Endothelial cell of umbilical vein (primary cell): ENCODE results near the gene FADS2. TPM values are rescaled to one million over a fixed set of nuclear protein-coding genes. Genes with fewer than 3 reads are reported as not detected.
A peak's percentile ranks its signal among the peaks of the same experiment; 100 is the strongest.

Experiments
- BruUV-seq: library from RNA; stranded (reverse); fragments of 400-500 nt; replicated peaks from 2 replicates; lab custom pipeline; 2021; lab: Mats Ljungman, UMichigan
- CTCF ChIA-PET: fragments of 300-600, 350-600 bp; sonication (Branson Sonifier 250); formaldehyde crosslinking; loops from one replicate; lab custom pipeline; 2021; ENCODE audit warnings: antibody characterized with exemption, inconsistent platforms; lab: Charles Lee
- POLR2A ChIA-PET: fragments of 300-600, 350-600 bp; sonication (Branson Sonifier 250); formaldehyde crosslinking; loops from one replicate; lab custom pipeline; 2021; ENCODE audit warnings: antibody characterized with exemption, inconsistent platforms; lab: Charles Lee
- DNase-seq: peaks from one replicate; pipeline ENCODE4 v3.0.0-alpha.2; 2011; ENCODE audit warnings: low read depth, low spot score
- FAIRE-seq: peaks from 2 replicates; lab custom pipeline; 2011; peaks lifted over from hg19 to GRCh38; lab: Jason Lieb, UNC
- H2AFZ ChIP-seq: 2 replicates; pipeline ENCODE4 v1.6.0; 2012; ENCODE audit warnings: low read depth, low read length, control low read depth, inconsistent platforms
- H3K27ac ChIP-seq: 2 replicates; pipeline ENCODE4 v1.5.1; 2011; ENCODE audit warnings: low read depth, mild to moderate bottlenecking, control low read depth, low read length, moderate library complexity; ENCODE audit not compliant: insufficient read depth
- H3K27me3 ChIP-seq, 2 experiments: 2 replicates each; pipeline versions ENCODE4 v1.6.0 to v1.6.1; 2011; ENCODE audit warnings: low read length in 2 of 2, mixed read lengths in 1 of 2; ENCODE audit not compliant: control insufficient read depth in 2 of 2, insufficient read depth in 2 of 2
- H3K36me3 ChIP-seq, 2 experiments: 2 replicates in 1 of 2; 3 replicates in 1 of 2; pipeline ENCODE4 v1.5.1; 2011; ENCODE audit warnings: low read length in 2 of 2, mild to moderate bottlenecking in 1 of 2, moderate library complexity in 1 of 2; ENCODE audit not compliant: control insufficient read depth in 2 of 2, insufficient read depth in 2 of 2; ENCODE audit errors: extremely low read depth in 1 of 2
- H3K4me1 ChIP-seq: 3 replicates; pipeline ENCODE4 v1.5.1; 2011; ENCODE audit warnings: mild to moderate bottlenecking, low read length; ENCODE audit not compliant: control insufficient read depth, insufficient read depth; ENCODE audit errors: extremely low read depth
- H3K4me2 ChIP-seq: 2 replicates; pipeline ENCODE4 v1.6.1; 2011; ENCODE audit warnings: low read length, control low read depth, mixed read lengths; ENCODE audit not compliant: insufficient read depth
- H3K4me3 ChIP-seq, 3 experiments: fragments of 200-600 bp in 1 of 3; sonication (generic), shearing (Covaris generic) in 1 of 3; replicated peaks in 1 of 3; 2 replicates each; pipeline ENCODE4 v1.5.1; 2011 to 2016; ENCODE audit warnings: control low read depth in 3 of 3, low read length in 3 of 3, mild to moderate bottlenecking in 2 of 3, inconsistent platforms in 1 of 3, low read depth in 1 of 3, moderate library complexity in 1 of 3; ENCODE audit not compliant: insufficient read depth in 1 of 3
- H3K79me2 ChIP-seq: 2 replicates; pipeline ENCODE4 v1.6.0; 2012; ENCODE audit warnings: low read length, inconsistent platforms; ENCODE audit not compliant: control insufficient read depth, insufficient read depth
- H3K9ac ChIP-seq: replicated peaks from 2 replicates; pipeline ENCODE3; 2011; ENCODE audit warnings: low read length, control low read depth; ENCODE audit not compliant: insufficient read depth; ENCODE audit errors: extremely low read depth
- H3K9me1 ChIP-seq: replicated peaks from 3 replicates; pipeline ENCODE4 v1.6.0; 2011; ENCODE audit warnings: mild to moderate bottlenecking, low read length; ENCODE audit not compliant: control insufficient read depth, insufficient read depth; ENCODE audit errors: extremely low read depth
- H3K9me3 ChIP-seq: replicated peaks from 2 replicates; pipeline ENCODE4 v1.5.1; 2012; ENCODE audit warnings: low read length, inconsistent platforms; ENCODE audit not compliant: control insufficient read depth, insufficient read depth
- H4K20me1 ChIP-seq: replicated peaks from 2 replicates; pipeline ENCODE3; 2011; ENCODE audit warnings: mild to moderate bottlenecking, low read length; ENCODE audit not compliant: control insufficient read depth, insufficient read depth; ENCODE audit errors: extremely low read depth
- CTCF ChIP-seq, 2 donors: IDR thresholded peaks; 1 replicate in 1 of 2; 2 replicates in 1 of 2; pipeline ENCODE4 v1.5.1; 2011; ENCODE audit warnings: low read length in 2 of 2, mild to moderate bottlenecking in 2 of 2, moderate library complexity in 2 of 2, control low read depth in 1 of 2, inconsistent platforms in 1 of 2, low read depth in 1 of 2; ENCODE audit not compliant: insufficient read depth in 1 of 2; ENCODE audit errors: extremely low read depth in 1 of 2
- FOS ChIP-seq: IDR thresholded peaks from 2 replicates; pipeline ENCODE4 v1.6.1; 2011; ENCODE audit warnings: mild to moderate bottlenecking, low read length, moderate library complexity, borderline replicate concordance; ENCODE audit not compliant: insufficient read depth
- MAX ChIP-seq: IDR thresholded peaks from 2 replicates; pipeline ENCODE4 v1.6.1; 2011; ENCODE audit not compliant: insufficient read depth, insufficient read length
- MYC ChIP-seq: IDR thresholded peaks from one replicate; pipeline ENCODE4 v1.6.1; 2011; ENCODE audit warnings: mild to moderate bottlenecking, low read depth, low read length
- dilution Hi-C: fragments of 300-500 bp; cut with MboI; formaldehyde crosslinking; loops from one replicate; pipeline ENCODE4 v1.15.0; 2019; ENCODE audit warnings: low sequenced_read_pairs; ENCODE audit not compliant: extremely low pct_ligation_motif_present
- intact Hi-C: fragments of 100-400 bp; cut with micrococcal nuclease; formaldehyde crosslinking; loops from one replicate; pipeline ENCODE4 v1.10.0; 2022
- polyA plus RNA-seq, 4 experiments: library from polyadenylated mRNA; depleted of rRNA in 3 of 4; stranded (reverse) in 3 of 4; unstranded in 1 of 4; fragments of >200 nt; gene quantifications; 2 replicates each; pipeline versions ENCODE4 v1.2.1 to v1.2.3, GENCODE V29; 2011 to 2012; ENCODE audit warnings: missing spikeins in 1 of 4
- total RNA-seq: library from RNA; stranded (reverse); gene quantifications from 2 replicates; pipeline ENCODE4 v1.2.3, GENCODE V29; 2021

FADS2 gene
- total and polyA plus RNA-seq, 2 donors (not counting 3 experiments of a cell fraction or from before 2014, with no cell fraction given) = 668 to 898 TPM

- peaks cover 60% of the 10 kb centered on the region for H3K79me2 ChIP-seq
- no peak overlapping the region for H3K27ac ChIP-seq
- H3K27me3 ChIP-seq = no peaks in the 10 kb centered on the region
- ChIA-PET POLR2A (no interaction called here), CTCF (interaction anchor here (0.8 to 4.4 kb wide), 12 partner anchors 14 to 312 kb away, joined by 3 to 112 read pairs (median 18); partner anchors contain the start of genes FADS2 and FADS3)
- no peaks in the 10 kb centered on the region for H4K20me1 ChIP-seq
- dilution Hi-C loops = no loop called here
- no peak overlapping the region for H3K9ac ChIP-seq
- no peak for DNase-seq
- no peak overlapping the region for H3K4me2 ChIP-seq
- H3K9me3 ChIP-seq = no peaks in the 10 kb centered on the region
- peaks cover 3 to 6% of the 10 kb centered on the region in 2 experiments for H3K36me3 ChIP-seq
- no peak for FAIRE-seq
- H2AFZ ChIP-seq = no peak overlapping the region
- TF ChIP-seq CTCF (IDR thresholded peaks at IDR 0.05; ENCODE audit: extremely low read depth in 1 of 2, insufficient read depth in 1 of 2, low read depth in 1 of 2, low read length in 2 of 2) = no peak
- H3K4me3 ChIP-seq = no peak overlapping the region
- intact Hi-C loops = loop anchor here (2.0 kb wide), 1 partner anchor 51 kb away; no protein-coding TSS in a partner anchor
- no peaks in the 10 kb centered on the region for H3K9me1 ChIP-seq
- H3K4me1 ChIP-seq = peaks cover 25% of the 10 kb centered on the region
- BruUV-seq = no TSS peak
These were observed 32.1 kb upstream of the FADS2 start for GRCh38 chr11:61795876-61796526.

GRCh38 chr11:61797263-61797944 is 30.7 kb upstream of the FADS2 start:
- intact Hi-C loops (loop anchor here (1.0 to 2.0 kb wide), 6 partner anchors 18 to 311 kb away; no protein-coding TSS in a partner anchor), dilution Hi-C loops (no loop called here)
- Histone ChIP-seq H3K27ac (peak overlapping the region; percentile 44), H3K9me3 (no peaks in the 10 kb centered on the region), H3K79me2 (peaks cover 53% of the 10 kb centered on the region), H3K4me1 (peaks cover 19% of the 10 kb centered on the region), H3K36me3 (peaks cover 3 to 9% of the 10 kb centered on the region in 2 experiments), H2AFZ (no peak overlapping the region), H3K4me3 (no peak overlapping the region), H3K4me2 (peak overlapping the region; percentile 23), H4K20me1 (no peaks in the 10 kb centered on the region), H3K27me3 (no peaks in the 10 kb centered on the region), H3K9me1 (no peaks in the 10 kb centered on the region), H3K9ac (no peak overlapping the region)
- FAIRE-seq (peak; percentile 95), DNase-seq (peak; percentile 91)
- TF ChIP-seq CTCF (IDR thresholded peaks at IDR 0.05; ENCODE audit: extremely low read depth in 1 of 2, insufficient read depth in 1 of 2, low read depth in 1 of 2, low read length in 2 of 2) = peak; percentile 58 to 75
- no peak for TF ChIP-seq MYC
- peak; percentile 10 for TF ChIP-seq MAX
- no peak for TF ChIP-seq FOS
- ChIA-PET POLR2A (interaction anchor here (0.5 to 1.5 kb wide), 6 partner anchors 18 to 165 kb away, joined by 3 to 5 read pairs (median 4); partner anchors contain the start of gene FADS1), CTCF (interaction anchor here (0.6 to 4.4 kb wide), 54 partner anchors 8 to 563 kb away, joined by 3 to 134 read pairs (median 5); partner anchors contain the start of genes FADS1, FADS2 and FADS3)
- BruUV-seq = no TSS peak
